Prostate gland (tissue), 2 donors: ENCODE results near the gene RPL28.

Experiments
- CTCF ChIP-seq, 4 experiments: fragments of 200-600 bp in 2 of 4; fragments of 450-650 bp in 2 of 4; sonication (generic) in 2 of 4; IDR thresholded peaks; 1 replicate in 3 of 4; 2 replicates in 1 of 4; pipeline ENCODE4 v1.5.1; 2016 to 2019; ENCODE audit warnings: antibody characterized with exemption in 4 of 4, mild to moderate bottlenecking in 2 of 4, moderate library complexity in 2 of 4
- POLR2A ChIP-seq: fragments of 450-650 bp; IDR thresholded peaks from one replicate; pipeline ENCODE4 v1.6.1; 2016; ENCODE audit warnings: antibody characterized with exemption, mild to moderate bottlenecking
- POLR2AphosphoS5 ChIP-seq: sonication (generic); formaldehyde crosslinking; IDR thresholded peaks from one replicate; pipeline ENCODE4 v1.6.1; 2017; ENCODE audit warnings: antibody characterized with exemption

- no peak for TF ChIP-seq POLR2A
- TF ChIP-seq CTCF (IDR thresholded peaks at IDR 0.05) = no peak
- TF ChIP-seq POLR2AphosphoS5 = no peak
Observed at GRCh38 chr19:55435020-55435419, 49.3 kb downstream of the RPL28 start.
